ENCODE results near the gene CAMSAP2.

- TF ChIP-seq POLR2A (IDR thresholded peaks at IDR 0.05) (no peak), POLR2AphosphoS5 (IDR thresholded peaks at IDR 0.05) (no peak)
- TF ChIP-seq, protein P1, sequence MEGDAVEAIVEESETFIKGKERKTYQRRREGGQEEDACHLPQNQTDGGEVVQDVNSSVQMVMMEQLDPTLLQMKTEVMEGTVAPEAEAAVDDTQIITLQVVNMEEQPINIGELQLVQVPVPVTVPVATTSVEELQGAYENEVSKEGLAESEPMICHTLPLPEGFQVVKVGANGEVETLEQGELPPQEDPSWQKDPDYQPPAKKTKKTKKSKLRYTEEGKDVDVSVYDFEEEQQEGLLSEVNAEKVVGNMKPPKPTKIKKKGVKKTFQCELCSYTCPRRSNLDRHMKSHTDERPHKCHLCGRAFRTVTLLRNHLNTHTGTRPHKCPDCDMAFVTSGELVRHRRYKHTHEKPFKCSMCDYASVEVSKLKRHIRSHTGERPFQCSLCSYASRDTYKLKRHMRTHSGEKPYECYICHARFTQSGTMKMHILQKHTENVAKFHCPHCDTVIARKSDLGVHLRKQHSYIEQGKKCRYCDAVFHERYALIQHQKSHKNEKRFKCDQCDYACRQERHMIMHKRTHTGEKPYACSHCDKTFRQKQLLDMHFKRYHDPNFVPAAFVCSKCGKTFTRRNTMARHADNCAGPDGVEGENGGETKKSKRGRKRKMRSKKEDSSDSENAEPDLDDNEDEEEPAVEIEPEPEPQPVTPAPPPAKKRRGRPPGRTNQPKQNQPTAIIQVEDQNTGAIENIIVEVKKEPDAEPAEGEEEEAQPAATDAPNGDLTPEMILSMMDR (IDR thresholded peaks at IDR 0.05), result no peak
These were observed 45.4 kb upstream of the CAMSAP2 start for GRCh38 chr1:200693327-200693726.
